ENCODE measurements around the gene LRCH3. TPM values are rescaled to one million over a fixed set of nuclear protein-coding genes. Genes with fewer than 3 reads are reported as not detected.
A peak's percentile ranks its signal among the peaks of the same experiment; 100 is the strongest.

LRCH3 gene
- total RNA-seq, 1 experiment from 2014 or later = 75.8 TPM

GRCh38 chr3:197847866-197848401 lies 56.9 kb downstream of the LRCH3 start:
- peaks cover 30% of the 10 kb centered on the region for H3K36me3 ChIP-seq (ENCODE audit: control insufficient read depth, insufficient read depth, low read length)
- no peak overlapping the region for H3K4me3 ChIP-seq (ENCODE audit: low read depth in 2 of 2, low read length in 2 of 2)
- peaks cover 14% of the 10 kb centered on the region for H3K4me1 ChIP-seq (ENCODE audit: control insufficient read depth, insufficient read depth, low read length)
- no peaks in the 10 kb centered on the region for H3K27me3 ChIP-seq (ENCODE audit: control insufficient read depth, insufficient read depth, low read length)
- H3K27ac ChIP-seq (ENCODE audit: low read length) = peak overlapping the region; percentile 48
- in situ Hi-C loops (cut with HindIII; ENCODE audit: low pct_unique_long_range_greater_than_20kb, low sequenced_read_pairs) (no loop called here), intact Hi-C loops (cut with micrococcal nuclease; ENCODE audit: unreplicated experiment) (no loop called here)
- DNase-seq (ENCODE audit: low read depth, low spot score) (no peak), ATAC-seq (peak; percentile 55)
- TF ChIP-seq POLR2AphosphoS5 (IDR thresholded peaks at IDR 0.05; ENCODE audit: low read depth, low read length) (no peak), SIN3A (IDR thresholded peaks at IDR 0.05; ENCODE audit: borderline replicate concordance, insufficient read depth, low read depth, low read length) (no peak), TCF7L2 (IDR thresholded peaks at IDR 0.05; ENCODE audit: low read depth, low read length) (no peak), REST (IDR thresholded peaks at IDR 0.05; ENCODE audit: insufficient read depth in 1 of 2, low read depth in 2 of 2, low read length in 1 of 2) (no peak)
- TF ChIP-seq, protein P1, sequence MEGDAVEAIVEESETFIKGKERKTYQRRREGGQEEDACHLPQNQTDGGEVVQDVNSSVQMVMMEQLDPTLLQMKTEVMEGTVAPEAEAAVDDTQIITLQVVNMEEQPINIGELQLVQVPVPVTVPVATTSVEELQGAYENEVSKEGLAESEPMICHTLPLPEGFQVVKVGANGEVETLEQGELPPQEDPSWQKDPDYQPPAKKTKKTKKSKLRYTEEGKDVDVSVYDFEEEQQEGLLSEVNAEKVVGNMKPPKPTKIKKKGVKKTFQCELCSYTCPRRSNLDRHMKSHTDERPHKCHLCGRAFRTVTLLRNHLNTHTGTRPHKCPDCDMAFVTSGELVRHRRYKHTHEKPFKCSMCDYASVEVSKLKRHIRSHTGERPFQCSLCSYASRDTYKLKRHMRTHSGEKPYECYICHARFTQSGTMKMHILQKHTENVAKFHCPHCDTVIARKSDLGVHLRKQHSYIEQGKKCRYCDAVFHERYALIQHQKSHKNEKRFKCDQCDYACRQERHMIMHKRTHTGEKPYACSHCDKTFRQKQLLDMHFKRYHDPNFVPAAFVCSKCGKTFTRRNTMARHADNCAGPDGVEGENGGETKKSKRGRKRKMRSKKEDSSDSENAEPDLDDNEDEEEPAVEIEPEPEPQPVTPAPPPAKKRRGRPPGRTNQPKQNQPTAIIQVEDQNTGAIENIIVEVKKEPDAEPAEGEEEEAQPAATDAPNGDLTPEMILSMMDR (IDR thresholded peaks at IDR 0.05) = no peak
- ChIA-PET POLR2A (no interaction called here), CTCF (interaction anchor here (0.6 to 0.8 kb wide), 2 partner anchors 28 to 818 kb away, joined by 3 to 5 read pairs; no protein-coding TSS in a partner anchor)
- no peaks in the 10 kb centered on the region for H3K9me3 ChIP-seq (ENCODE audit: control insufficient read depth, insufficient read depth, low read depth, low read length)
- no TSS peak for BruUV-seq (replicated peaks)

GRCh38 chr3:197854596-197855343 lies 63.7 kb downstream of the LRCH3 start:
- Histone ChIP-seq H3K36me3 (ENCODE audit: control insufficient read depth, insufficient read depth, low read length) (peaks cover 36% of the 10 kb centered on the region), H3K4me1 (ENCODE audit: control insufficient read depth, insufficient read depth, low read length) (peaks cover 7% of the 10 kb centered on the region; the same call in 1 of the 2 replicates), H3K27ac (ENCODE audit: low read length) (peak overlapping the region; percentile 81; the same call in 1 of the 2 replicates), H3K27me3 (ENCODE audit: control insufficient read depth, insufficient read depth, low read length) (no peaks in the 10 kb centered on the region), H3K9me3 (ENCODE audit: control insufficient read depth, insufficient read depth, low read depth, low read length) (no peaks in the 10 kb centered on the region), H3K4me3 (ENCODE audit: low read depth in 2 of 2, low read length in 2 of 2) (no peak overlapping the region)
- TF ChIP-seq TCF7L2 (IDR thresholded peaks at IDR 0.05; ENCODE audit: low read depth, low read length) (peak; percentile 49; the same call in 1 of the 2 replicates), SIN3A (IDR thresholded peaks at IDR 0.05; ENCODE audit: borderline replicate concordance, insufficient read depth, low read depth, low read length) (no peak)
- intact Hi-C loops (cut with micrococcal nuclease; ENCODE audit: unreplicated experiment) (no loop called here), in situ Hi-C loops (cut with HindIII; ENCODE audit: low pct_unique_long_range_greater_than_20kb, low sequenced_read_pairs) (no loop called here)
- ATAC-seq (peak; percentile 82; the same call in 1 of the 2 replicates), DNase-seq (ENCODE audit: low read depth, low spot score) (peak; percentile 30)
- POLR2A ChIA-PET = interaction anchor here (0.5 kb wide), 1 partner anchor 54 kb away, joined by 6 read pairs; no protein-coding TSS in a partner anchor
- BruUV-seq (replicated peaks) = no TSS peak
- CTCF ChIA-PET = no interaction called here
